HG02884 (cell line): ENCODE measurements around the gene SORCS1.

Source experiments
- ATAC-seq: cut with Tn5 transposase; IDR thresholded peaks from one replicate; pipeline ENCODE4 v1.9.1; 2021; ENCODE audit warnings: mild to moderate bottlenecking, moderate library complexity; ENCODE audit not compliant: unreplicated experiment

SORCS1 gene

DNA sequence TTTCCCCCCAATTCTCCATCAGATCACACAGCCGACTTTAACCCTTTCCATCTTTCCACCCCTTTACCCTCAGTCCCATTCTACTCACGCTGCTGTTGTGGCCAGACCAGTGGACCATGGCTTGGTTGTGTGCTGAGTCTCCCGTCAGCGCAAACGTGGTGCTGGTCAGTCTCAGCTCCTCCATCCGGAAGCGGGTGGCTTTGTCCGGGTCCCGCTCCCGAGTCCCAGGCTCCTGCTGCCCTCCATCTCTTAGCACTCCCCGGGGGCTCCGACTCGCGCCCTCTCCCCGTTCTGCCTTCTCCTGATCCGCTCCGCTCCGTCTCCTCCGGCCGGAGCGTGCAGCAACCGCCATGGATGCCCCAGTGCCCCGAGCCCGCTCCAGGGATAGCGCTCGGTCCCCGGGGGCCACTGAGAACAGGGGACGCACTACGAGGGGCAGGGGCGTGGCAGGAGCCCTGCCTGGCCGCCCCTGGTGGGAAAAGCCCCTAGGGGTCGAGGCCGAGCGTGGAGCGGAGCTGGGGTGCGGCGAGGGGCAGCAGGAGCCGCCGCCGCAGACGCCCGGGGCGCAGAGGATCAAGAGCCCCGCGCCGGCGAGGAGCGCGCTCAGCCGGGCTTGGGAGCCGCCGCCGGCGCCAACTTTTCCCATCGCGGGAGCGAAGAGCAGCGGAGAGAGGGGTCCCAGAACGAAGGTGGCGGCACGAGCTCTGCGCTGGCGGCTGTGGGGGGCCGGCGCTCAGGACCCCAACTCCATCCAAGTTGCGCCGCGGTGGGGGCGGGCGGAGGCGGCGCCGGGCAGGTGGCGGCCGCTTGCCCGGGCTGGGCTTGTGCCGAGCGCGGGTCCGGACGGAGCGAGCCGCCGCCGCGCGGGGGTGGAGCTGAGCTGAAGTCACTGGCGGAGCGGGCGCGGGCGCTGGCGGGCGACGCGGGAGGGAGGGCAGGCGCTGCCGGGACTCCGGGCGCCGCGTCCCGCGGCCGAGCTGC is at the start of gene SORCS1:
TSS of gene SORCS1 (minus strand) at position 826 of the 981 bp plus-strand sequence.
- no peak for ATAC-seq

DNA sequence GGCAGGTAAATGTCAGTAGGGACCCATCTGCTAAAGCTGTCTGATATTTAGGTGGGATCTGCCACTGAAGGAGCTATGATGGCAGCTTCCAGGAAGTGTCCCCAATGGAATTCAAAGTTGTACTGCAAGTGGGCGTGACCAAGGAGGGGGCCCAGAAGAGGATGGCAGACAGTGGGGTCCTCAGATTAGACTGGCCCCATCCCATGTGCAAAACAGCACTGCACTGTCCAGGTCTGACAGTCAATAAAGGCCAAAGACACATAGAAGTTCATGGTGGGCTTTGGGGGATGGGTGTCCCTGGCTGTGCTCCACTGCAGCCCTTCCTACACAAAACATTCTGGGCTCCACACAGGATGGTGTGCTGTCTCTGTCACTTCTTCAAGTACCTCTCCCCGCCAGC is 49.8 kb upstream of the SORCS1 start:
- ATAC-seq, result no peak

DNA sequence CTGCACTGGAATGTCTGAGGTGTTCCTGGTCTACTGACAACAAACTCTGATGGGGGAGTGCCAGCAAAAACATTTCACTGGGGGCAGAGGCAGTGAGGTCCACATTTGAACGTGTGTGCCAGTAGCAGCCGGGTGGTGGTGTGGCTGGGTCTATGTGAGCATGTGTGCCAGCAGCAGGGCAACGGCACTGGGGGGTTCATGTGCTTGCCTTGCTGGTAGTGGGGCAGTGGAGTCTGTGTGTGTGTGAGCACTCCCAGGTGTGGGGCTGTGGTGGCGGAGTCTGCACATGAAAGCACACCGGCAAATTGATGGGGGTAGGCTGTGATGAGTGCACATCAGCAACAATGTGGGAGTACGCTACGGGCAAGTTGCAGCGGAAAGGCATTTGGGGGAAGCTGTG is 49.4 kb upstream of the SORCS1 start:
- ATAC-seq, result no peak

DNA sequence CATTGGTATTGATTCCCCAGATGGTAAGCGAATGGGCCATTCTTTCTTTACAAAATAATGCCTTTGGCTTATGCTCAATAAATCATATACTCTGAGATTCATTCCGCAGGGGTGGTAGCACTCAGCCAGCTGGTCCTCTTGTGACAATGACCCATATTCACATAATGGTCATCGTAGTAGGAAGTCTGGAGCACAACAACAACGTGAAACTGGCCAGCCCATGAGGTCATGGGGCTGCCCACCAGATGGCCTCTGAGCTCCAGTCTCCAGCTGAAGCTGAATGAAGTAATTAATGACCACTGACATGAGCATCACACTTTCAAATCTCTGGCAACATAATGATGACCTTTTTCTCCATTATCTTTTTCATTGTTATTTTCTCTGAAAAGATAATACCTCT is 42.3 kb upstream of the SORCS1 start:
- no peak for ATAC-seq

DNA sequence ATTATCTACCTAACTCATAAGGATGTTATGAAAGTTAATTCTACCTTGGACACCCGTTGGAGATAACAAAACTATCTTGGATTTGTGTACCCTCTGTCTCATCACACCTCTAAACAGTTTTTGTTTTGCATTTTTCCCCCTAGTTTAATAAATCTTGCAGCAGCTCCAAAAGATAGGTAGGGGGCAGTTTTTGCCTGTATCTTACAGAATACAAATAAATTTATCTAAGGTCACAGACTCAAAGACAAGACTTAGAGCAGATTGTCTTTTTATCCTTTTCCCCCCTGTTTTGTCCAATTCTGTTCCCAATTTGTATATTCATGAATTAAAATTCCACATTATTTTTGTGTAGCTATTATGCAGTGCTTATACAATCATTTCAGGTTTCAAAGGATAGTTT is 5.0 kb upstream of the SORCS1 start:
- no peak for ATAC-seq

DNA sequence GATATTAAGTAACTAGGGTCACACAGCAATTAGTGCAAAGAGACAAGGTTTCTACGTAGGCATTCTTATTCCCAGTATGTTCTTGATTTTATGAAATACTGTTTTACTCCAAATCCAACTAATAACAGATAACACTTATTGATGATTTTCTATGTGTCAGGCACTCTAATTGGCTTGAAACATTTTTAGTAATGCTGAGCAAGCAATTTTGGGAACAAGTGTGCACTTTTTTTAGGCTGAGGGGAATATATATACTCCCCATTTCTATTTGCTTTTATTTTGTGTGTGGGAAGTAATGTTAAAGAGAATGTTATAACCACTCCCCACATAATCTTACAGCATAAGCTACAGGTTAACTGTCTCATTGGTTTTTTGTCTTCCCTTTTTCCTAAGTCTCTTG is 4.2 kb upstream of the SORCS1 start:
- no peak for ATAC-seq

DNA sequence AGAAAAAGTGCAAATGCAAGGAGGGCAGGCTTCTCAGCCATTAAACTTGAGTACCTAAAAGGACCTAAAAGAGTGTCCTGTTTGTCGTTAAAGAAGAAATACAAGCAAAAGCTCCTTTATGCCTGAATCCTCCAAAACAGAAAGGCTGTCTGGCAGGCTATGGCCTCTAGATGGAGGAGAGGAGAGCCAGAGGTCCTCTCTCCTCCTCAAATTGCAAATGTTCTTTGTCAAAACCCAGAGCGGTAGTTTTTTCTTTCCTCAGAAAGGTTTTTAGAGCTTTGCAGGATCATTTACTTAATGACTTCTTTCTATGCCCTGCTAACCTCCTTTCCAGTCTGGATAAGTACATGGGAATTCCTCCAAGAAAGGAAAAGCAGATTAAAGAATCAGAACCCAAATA is 1.9 kb upstream of the SORCS1 start:
- no peak for ATAC-seq

DNA sequence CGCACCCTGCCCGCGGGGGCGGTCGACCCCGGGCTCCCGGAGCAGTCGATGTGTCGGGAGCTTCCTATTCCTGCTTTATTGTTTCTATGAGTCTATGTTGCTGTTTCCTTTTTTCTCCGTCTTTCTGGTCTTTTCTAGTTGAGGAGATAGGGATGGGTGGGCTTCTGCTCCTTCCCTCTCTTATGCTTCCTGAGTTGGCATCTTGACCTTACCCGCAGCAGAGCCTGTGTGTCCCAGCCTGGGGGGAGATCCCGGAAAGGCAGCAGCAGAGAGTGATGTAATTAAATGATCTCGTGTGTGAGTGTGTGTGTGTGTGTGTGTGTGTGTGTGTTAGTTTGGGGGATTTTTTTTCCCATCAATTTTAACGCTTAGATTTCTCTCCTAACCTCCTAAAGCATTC is 486 bp upstream of the SORCS1 start:
- ATAC-seq, result no peak

DNA sequence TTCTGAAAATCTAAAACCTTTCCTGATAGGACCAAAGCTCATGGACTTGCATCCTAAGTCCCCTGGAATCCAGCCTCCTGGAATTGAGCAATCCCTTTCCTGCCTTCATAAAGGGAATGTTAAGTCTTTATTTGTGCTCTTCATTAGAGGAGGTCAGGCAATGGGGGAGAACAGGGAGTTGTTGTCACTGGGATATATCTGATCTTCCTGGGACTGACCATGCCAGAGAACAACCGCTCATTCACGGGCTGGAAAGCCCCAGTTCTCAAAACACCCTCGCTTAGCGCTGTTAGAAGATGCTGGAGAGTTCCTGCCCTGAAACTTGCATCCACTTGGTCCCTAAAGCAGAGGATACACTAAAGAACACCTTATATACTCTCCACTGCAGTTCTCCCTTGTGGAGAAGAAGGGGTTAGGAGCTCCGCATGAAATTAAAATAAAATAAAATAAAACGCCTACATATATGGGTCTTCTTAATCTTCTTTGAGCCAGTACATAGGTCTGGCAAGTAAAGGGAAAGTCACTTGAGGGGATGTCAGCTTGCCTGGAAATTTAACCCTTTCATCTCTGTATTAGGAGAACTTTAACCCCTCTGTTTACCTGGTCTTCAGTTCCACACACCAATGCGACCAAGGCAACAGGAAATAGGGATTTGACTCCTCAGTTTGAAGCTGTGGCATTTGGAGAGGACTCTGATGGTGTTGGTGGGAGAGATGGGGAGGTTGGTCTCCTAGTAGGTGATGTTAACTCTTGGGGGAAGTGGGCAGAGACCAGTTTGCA is 1.2 kb downstream of the SORCS1 start:
- ATAC-seq, result no peak

DNA sequence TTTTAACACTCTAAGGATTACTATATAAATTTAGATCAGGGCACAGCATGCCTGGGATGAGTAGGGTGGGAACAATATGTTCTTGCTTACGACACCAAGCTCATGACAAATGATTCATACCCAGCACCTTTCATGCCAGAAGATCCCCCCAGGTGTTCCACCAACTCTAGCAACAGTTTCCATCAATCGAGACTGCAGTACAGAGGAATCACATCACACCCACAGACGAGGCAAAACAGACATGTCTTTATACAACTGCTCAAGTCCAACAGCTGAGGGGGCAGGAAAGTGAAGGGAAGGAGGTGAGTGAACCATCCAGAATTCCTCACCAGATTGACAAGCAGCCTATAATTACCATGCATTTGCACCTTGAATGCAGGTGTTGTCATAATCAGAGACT is 3.6 kb downstream of the SORCS1 start:
- no peak for ATAC-seq

DNA sequence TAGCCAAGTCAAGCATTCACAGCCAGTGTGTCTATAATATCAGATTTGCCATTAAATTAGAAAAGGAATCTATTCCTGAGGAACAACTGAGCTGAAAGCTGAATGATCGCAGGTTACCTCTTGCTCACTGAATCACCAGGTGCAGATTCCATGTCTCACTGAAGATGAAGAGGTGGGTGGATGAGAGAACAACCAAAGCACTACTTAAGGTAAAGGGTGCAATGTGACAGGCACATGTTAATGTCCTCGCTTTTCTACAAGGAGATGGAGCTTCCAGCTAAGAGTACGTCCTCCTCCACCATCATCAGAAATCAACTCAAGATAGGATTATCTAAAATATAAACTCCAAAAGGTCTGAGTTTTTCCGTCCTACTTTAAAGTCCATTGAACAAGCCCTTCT is 4.6 kb downstream of the SORCS1 start:
- ATAC-seq, result no peak

DNA sequence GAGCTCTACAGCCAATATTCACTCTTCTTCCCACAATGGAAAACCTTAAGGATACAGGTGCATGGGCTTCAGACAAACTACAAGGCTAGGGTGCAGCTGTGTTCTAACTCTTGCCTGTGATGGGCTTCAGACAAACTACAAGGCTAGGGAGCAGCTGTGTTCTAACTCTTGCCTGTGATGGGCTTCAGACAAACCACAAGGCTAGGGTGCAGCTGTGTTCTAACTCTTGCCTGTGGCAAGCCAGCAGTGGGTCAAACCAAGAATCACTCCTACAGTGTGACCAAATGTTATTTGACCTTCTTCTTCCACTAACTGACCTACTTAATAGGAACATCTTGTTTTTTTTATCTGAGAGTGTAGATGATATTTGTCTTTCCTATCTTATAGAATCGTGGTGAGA is 7.4 kb downstream of the SORCS1 start:
- ATAC-seq, result no peak

DNA sequence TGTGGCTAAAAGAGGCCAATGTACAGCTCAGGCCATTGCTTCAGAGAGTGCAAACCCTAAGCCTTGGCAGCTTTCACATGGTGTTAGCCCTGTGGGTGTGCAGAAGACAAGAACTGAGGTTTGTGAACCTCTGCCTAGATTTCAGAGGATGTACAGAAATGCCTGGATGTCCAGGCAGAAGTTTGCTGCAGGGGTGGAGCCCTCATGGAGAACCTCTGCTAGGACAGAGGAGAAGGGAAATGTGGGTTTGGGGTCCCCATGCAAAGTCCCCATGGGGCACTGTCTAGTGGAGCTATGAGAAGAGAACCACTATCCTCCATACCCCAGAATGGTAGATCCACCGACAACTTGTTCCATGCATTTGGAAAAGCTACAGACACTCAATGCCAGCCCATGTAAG is 12.4 kb downstream of the SORCS1 start:
- no peak for ATAC-seq

DNA sequence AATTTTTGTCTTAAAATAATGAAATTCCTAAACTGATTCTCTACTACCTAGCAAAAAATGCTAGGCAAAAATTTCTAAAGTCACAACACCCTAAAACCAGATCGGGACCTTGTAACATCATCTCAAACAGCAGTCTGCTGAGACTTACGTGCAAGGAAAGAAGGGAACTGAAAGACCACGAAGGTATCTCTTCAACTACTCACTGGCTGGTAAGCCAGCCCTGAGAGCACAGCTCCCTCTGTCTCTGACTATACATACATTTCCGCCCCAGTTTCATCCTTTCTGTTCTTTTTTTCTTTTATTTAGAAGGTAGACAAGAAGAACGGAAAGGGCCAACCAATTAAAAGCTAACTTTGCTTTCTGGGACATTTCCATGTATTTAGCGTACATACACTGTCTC is 15.6 kb downstream of the SORCS1 start:
- ATAC-seq, result no peak

DNA sequence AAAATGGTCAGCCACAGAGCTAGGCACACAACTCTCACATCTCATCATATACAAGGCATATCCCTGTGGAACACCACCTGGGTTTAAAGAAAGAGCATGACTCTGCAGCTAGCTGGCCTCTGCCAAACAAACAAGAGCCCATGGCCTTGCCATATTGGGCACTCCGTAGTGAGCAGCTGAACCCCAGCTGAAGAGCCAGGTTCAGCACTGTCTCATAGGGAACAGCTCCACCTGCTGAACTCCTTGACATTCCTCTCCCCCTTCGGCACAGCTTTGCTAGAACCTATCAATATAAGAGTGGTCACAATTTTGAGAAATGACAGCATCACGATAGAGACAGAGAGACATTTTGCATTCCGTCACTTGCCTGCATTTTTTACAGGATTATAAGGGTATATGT is 20.0 kb downstream of the SORCS1 start:
- no peak for ATAC-seq

DNA sequence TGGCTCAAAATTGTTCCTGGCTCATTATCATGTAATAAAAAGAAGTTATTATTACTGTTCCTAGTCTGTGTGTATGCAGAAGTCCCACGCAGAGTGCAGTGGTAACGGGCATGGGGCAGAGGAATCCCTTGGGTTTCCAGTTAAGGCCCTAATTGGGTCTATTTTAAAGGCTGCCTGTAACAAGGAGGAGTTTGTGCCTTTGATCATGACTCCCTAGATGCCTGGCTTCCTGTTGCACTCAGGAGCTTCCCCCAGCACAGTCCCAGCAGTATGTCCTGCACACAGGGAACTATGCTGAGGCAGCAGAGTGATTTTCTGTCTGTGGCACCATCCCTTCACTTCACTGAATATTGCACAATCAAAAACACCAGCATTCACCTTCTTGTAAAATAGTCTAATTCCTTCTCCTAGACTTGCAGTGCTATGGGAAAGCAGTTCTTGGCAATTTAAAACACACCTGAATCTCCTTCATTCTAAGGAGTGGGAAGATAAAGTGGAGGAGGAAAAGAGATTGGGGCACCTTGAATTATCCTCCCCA is 22.9 kb downstream of the SORCS1 start:
- ATAC-seq, result no peak

DNA sequence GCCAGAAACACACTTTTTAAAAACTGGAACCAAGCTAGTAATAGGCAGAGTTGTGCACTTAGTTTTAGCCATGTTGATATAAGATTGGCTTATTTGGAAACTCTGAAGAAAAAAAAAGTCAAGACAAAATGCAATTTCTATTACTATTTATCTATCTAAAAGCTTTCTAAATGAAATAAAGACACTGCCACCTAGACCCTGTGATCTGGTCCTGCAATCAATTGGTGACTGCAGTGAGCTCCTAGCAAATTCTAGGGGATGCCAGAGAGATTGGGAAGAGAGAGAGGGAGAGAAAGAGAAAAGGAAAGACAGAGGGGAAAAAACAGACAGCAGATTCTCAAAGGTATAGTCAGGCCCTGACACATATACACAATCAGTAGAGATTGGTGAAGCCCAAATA is 25.3 kb downstream of the SORCS1 start:
- no peak for ATAC-seq

DNA sequence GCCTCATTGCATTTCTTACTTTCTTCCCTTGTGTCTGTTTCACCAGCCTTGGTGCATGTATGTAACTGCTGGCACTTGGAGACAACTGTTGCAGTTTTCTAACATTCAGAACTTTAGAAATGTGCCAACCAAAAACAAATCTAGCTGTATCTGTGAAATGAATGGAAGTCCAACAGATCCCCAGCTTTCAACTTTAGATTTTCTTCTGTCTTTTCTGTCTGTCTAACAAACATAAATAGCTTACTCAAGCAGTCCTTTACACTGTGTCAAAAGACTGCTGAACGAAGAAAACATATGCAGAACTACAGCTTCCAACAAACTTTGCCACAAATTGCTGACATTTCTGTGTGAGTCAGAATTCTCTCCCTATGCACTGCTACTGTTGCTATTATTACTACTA is 30.9 kb downstream of the SORCS1 start:
- ATAC-seq, result no peak

DNA sequence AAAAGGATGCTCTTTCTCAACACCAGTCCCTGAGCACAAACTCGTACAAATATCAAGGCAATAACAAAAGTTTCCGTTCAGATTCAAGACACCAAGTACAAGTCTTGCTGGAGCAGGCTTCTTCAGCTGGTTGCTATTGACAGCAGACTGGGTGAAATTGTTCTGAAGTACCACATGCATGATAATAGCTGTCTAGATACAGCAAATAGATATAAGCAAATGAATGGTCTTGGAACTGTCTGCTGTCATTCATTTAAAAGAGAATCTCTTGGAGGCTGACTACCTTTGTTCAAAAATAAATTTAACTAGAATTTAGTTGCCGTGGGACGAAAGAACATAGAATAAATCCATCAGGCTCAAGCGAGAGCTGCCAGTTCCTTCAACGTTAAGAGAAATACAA is 35.5 kb downstream of the SORCS1 start:
- ATAC-seq, result no peak

DNA sequence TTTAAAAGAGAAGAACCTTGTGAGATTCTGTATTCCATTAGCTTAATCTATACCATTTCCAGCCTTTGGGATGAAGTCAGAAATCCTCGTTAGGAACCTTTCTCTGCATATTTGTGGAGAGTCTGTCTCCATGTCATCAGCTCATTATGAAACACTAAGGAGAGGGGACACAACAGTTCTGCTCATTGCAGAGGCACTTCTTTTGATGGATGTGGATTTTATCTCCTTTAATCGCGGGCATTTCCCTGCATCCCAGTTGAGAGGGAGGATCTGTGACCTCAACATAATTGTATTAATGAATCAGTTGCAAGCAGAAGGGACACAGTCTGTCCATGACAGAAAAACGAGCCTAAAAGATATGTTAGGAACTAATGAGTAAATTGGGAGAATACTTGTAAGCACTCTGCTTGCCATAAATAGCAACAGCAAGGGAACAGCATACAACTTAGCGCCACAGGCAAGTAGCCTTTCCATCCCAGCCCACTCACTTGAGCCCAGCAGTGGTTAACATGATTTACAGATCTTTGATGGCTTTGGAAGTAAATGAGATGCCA is 37.9 kb downstream of the SORCS1 start:
- no peak for ATAC-seq

DNA sequence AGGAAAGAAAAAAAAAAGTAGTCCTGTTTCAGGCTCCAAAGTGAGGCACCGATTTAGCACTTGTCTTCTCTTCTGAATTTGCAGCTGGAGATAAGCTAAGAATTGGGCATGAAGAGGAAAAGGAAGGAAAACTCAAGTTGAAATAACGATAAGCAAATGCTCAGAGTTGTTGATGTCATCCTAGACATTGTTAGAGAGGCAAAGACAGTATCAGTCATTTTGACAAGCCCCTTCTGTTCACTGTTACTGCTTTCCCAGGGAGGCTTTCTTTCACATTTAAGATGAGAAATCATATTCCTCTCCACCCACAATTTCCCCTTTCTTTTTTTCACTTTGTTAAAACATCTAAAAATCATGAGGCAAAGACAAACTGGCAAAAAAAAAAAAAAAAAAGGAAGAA is 41.8 kb downstream of the SORCS1 start:
- ATAC-seq, result no peak

DNA sequence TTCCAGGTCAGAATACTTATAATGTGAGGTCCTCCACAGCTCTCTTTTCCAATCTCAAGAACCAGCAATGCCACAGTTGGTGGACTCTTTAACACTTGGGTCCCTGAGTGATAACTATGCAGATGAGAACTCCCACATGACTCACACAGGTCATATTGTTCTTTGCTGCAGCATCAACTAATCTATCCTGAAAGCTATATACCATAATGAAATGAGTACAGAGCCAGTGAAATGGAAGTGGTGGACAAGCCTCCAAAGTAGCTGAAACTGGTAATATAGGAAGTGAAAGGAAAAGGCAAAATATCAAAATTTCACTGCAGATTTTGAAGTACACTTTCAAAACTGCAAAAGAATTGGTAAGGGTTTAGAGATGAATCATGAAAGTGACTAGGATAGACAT is 45.6 kb downstream of the SORCS1 start:
- ATAC-seq, result no peak
